HFF-Myc (cell line): ENCODE measurements around the gene ICAM4.

Experiments used
- DNase-seq: peaks from one replicate; pipeline ENCODE4 v3.0.0-alpha.2; 2011; ENCODE audit warnings: low read depth; ENCODE audit errors: extremely low read depth
- H3K4me3 ChIP-seq: replicated peaks from 2 replicates; pipeline ENCODE4 v1.5.1; 2011; ENCODE audit warnings: low read depth, mild to moderate bottlenecking, control low read depth, low read length
- TF ChIP-seq, protein P1 (sequence below): IDR thresholded peaks from 2 replicates; pipeline ENCODE4 v1.5.1; 2012; ENCODE audit warnings: mild to moderate bottlenecking, low read depth, low read length, control low read depth; ENCODE audit errors: missing control alignments

The ICAM4 gene

DNA sequence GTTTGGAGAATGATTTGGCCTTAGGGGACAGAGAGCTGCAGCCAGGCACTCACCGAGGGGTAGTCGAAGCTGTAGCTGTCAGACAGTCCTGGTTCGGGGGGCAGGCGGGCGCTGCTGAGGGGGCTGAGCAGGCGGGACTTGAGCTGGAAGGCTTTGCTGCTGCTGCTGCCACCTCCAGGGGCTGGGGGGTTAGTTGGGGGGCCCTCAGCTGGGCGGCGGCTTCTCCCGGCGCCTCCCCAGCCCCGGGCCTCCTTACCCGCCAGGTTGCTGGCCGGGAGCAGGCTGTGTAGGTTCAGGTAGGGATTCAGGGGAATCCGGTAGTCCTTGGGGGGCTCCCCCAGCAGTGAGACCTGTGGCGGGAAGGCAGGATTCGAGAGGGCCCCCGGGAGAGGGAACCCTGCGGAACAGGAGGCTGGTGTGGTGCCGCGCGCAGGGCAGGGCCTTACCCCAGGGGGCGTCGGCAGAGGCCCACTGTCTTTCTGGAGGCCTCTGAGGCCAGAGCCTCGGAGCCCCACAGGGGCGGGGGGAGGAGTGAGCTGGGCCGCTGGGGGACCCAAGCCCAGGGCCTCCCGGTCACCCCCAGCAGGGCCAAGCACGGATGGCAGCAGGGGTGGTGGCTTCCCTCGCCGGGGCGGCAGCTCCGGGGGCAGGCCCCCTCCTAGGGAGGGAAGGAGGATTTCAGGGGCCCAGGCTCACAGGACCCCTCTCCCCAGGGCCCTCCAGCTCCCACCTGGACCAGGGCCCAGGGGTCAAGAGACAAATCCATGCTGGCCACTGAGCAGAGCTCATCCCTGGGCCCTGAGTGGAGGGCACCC, 34.1 kb downstream of the ICAM4 start:
- TF ChIP-seq, protein P1, sequence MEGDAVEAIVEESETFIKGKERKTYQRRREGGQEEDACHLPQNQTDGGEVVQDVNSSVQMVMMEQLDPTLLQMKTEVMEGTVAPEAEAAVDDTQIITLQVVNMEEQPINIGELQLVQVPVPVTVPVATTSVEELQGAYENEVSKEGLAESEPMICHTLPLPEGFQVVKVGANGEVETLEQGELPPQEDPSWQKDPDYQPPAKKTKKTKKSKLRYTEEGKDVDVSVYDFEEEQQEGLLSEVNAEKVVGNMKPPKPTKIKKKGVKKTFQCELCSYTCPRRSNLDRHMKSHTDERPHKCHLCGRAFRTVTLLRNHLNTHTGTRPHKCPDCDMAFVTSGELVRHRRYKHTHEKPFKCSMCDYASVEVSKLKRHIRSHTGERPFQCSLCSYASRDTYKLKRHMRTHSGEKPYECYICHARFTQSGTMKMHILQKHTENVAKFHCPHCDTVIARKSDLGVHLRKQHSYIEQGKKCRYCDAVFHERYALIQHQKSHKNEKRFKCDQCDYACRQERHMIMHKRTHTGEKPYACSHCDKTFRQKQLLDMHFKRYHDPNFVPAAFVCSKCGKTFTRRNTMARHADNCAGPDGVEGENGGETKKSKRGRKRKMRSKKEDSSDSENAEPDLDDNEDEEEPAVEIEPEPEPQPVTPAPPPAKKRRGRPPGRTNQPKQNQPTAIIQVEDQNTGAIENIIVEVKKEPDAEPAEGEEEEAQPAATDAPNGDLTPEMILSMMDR, result no peak
- H3K4me3 ChIP-seq, result no peak overlapping the region
- no peak for DNase-seq

- no peak overlapping the region for H3K4me3 ChIP-seq
- no peak for DNase-seq
- TF ChIP-seq, protein P1, result no peak
Measured at GRCh38 chr19:10321417-10321797, 34.7 kb downstream of the ICAM4 start.

GRCh38 chr19:10321874-10322835, 35.4 kb downstream of the ICAM4 start:
- TF ChIP-seq, protein P1, result no peak
- H3K4me3 ChIP-seq, result no peak overlapping the region
- no peak for DNase-seq

GRCh38 chr19:10325732-10326131, 39.0 kb downstream of the ICAM4 start:
- H3K4me3 ChIP-seq, result no peak overlapping the region
- DNase-seq, result no peak
- TF ChIP-seq, protein P1, result no peak

GRCh38 chr19:10327793-10328192, 41.0 kb downstream of the ICAM4 start:
- no peak for DNase-seq
- H3K4me3 ChIP-seq, result no peak overlapping the region
- TF ChIP-seq, protein P1, result no peak

DNA sequence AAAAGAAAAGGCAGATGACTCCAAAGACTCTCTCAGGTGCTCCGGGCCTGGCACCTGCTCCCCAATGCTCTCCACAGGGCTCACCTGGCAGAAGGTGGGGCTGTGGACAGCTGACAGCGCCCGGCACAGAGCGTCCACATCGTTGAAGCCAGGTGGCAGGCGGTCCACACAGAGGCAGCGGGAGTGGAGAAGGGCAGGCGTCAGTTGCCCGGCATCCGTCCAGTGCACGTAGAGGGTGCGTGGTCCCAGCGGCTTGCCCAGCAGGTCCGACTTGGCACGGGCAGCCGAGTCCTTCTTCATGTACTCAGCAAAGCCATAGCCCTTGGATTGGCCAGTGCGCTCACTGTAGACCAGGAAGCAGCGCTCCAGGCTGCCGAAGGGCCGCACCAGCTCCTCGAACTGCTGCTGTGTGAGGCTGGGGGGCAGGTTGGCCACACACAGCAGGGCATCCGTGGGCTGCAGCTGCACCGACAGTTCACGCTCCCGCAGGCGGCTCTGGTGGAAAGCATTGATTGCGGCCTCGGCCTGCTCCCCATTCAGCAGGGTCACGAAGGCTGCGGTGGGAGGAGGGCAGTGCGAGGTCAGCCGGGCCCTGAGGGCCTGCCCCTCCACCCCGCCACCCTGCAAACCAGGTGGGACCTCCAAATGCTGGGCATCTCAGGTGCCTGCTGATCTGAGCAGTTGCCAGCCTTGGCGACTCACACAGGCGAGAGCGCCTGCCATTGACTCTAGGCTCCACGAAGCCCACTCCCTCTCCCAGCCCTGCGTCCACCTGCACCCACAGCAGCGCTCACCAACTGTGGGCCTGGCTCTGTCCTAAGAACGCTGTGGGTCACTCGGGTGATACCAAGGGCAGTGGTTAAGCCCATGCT, 42.0 kb downstream of the ICAM4 start:
- H3K4me3 ChIP-seq, result no peak overlapping the region
- TF ChIP-seq, protein P1, result no peak
- no peak for DNase-seq
